Activated CD4-positive, alpha-beta T cell treated with anti-CD3 and anti-CD28 coated beads for 36 hours (primary cell): ENCODE results near the gene TRABD2B. TPM values are rescaled to one million over a fixed set of nuclear protein-coding genes. Genes with fewer than 3 reads are reported as not detected.

Source experiments
- ATAC-seq: fragments of 200-7000 bp; cut with Tn5 transposase; one replicate; pipeline ENCODE4 v1.10.0; 2021; ENCODE audit warnings: mild to moderate bottlenecking, moderate library complexity
- CTCF ChIA-PET: fragments of 350-600 bp; sonication (Branson Sonifier 250); formaldehyde crosslinking; loops from one replicate; lab custom pipeline; 2021; ENCODE audit warnings: antibody characterized with exemption; lab: Charles Lee
- POLR2A ChIA-PET: fragments of 350-600 bp; sonication (Branson Sonifier 250); formaldehyde crosslinking; loops from one replicate; lab custom pipeline; 2021; ENCODE audit warnings: antibody characterized with exemption, inconsistent platforms; lab: Charles Lee
- DNase-seq: peaks from one replicate; pipeline ENCODE4 v3.0.0-alpha.2; 2020
- H3K27ac Mint-ChIP-seq: one replicate; pipeline ENCODE4 v1.8.0; 2021; ENCODE audit warnings: mixed read lengths
- H3K27me3 Mint-ChIP-seq: one replicate; pipeline ENCODE4 v1.8.0; 2021; ENCODE audit warnings: mixed read lengths
- H3K36me3 Mint-ChIP-seq: one replicate; pipeline ENCODE4 v1.8.0; 2021; ENCODE audit warnings: low read depth, mixed read lengths
- H3K4me1 Mint-ChIP-seq: one replicate; pipeline ENCODE4 v1.8.0; 2021; ENCODE audit warnings: mixed read lengths
- H3K4me3 Mint-ChIP-seq: one replicate; pipeline ENCODE4 v1.8.0; 2021; ENCODE audit warnings: mild to moderate bottlenecking, moderate library complexity, mixed read lengths
- H3K9me3 Mint-ChIP-seq: one replicate; pipeline ENCODE4 v1.8.0; 2021; ENCODE audit warnings: low read depth, mixed read lengths
- intact Hi-C, 2 experiments: fragments of 100-400 bp; cut with DNase I in 1 of 2; cut with micrococcal nuclease in 1 of 2; formaldehyde crosslinking; loops; one replicate each; pipeline versions ENCODE4 v1.14.2 to v1.15.1; 2022 to 2024; cut with DNase I, micrococcal nuclease
- total RNA-seq, 2 experiments: library from RNA; stranded (reverse); gene quantifications; one replicate each; pipeline ENCODE4 v1.2.3, GENCODE V29; 2021

Gene TRABD2B
- total RNA-seq, 2 experiments from 2014 or later = not detected

GRCh38 chr1:47999097-47999496 lies 1.9 kb upstream of the TRABD2B start:
- ChIA-PET POLR2A (no interaction called here), CTCF (interaction anchor here (0.9 to 2.7 kb wide), 5 partner anchors 10 to 102 kb away, joined by 3 to 21 read pairs (median 3); no protein-coding TSS in a partner anchor)
- Mint-ChIP-seq H3K36me3 (no peaks in the 10 kb centered on the region), H3K27me3 (peaks cover 35% of the 10 kb centered on the region), H3K4me3 (no peak overlapping the region), H3K27ac (no peak overlapping the region), H3K9me3 (no peaks in the 10 kb centered on the region), H3K4me1 (peaks cover 4% of the 10 kb centered on the region)
- ATAC-seq = no peak
- intact Hi-C loops = no loop called here
- no peak for DNase-seq

- peaks cover 4% of the 10 kb centered on the region for H3K4me1 Mint-ChIP-seq
- H3K36me3 Mint-ChIP-seq = no peaks in the 10 kb centered on the region
- ChIA-PET CTCF (interaction anchor here (0.8 to 2.7 kb wide), 7 partner anchors 9 to 101 kb away, joined by 3 to 21 read pairs (median 3); no protein-coding TSS in a partner anchor), POLR2A (no interaction called here)
- H3K9me3 Mint-ChIP-seq = no peaks in the 10 kb centered on the region
- peaks cover 37% of the 10 kb centered on the region for H3K27me3 Mint-ChIP-seq
- no peak for ATAC-seq
- intact Hi-C loops = no loop called here
- no peak overlapping the region for H3K4me3 Mint-ChIP-seq
- no peak overlapping the region for H3K27ac Mint-ChIP-seq
- DNase-seq = no peak
Measured at GRCh38 chr1:47998396-47998990, 1.3 kb upstream of the TRABD2B start.

DNA sequence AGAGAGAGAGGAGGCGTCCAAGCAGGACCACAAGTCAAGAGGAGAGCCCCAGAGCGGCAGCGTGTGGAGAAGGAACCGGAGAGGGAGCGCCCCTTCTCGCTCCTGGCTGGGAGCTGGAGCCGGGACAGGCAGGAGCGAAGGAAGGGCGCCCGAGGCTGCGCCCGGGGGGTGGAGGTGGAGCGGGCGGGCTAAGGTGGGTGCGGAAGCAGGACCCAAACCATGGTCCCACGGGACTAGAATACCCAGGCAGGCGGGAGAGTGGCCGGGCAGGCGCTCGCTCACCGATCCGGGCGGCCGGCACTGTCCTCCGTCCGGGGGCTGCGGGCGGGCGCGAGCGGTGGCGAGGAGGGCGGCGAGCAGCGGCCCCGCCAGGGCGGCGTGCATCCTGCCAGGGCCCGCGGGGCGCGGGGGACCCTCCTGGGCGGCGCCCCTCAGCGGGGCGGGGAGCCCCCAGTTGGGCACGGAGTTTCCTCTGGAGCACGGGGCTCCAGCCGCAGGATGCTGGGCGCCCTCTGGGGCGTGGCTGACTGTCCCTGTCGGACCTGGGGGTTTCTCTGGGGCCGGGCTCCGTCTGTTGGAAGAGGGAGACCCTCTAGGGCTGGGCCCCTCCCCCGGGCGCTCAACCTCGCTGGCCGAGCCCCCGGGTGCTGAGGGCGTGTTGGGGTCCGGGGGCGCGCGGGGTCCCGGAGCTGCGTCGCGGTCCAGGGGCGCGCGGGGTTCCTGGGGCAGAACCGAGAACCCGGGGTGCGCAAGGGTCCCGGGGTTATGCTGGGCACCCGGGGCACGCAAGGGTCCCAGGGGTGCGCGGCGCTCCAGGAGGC lies 569 bp downstream of the TRABD2B start:
- ChIA-PET CTCF (interaction anchor here (0.5 to 2.7 kb wide), 8 partner anchors 8 to 330 kb away, joined by 3 to 21 read pairs (median 3); no protein-coding TSS in a partner anchor), POLR2A (no interaction called here)
- peaks cover 4% of the 10 kb centered on the region for H3K4me1 Mint-ChIP-seq
- H3K4me3 Mint-ChIP-seq = peak overlapping the region; percentile 34
- intact Hi-C loops = loop anchor here (1.0 to 2.0 kb wide), 3 partner anchors 65 to 240 kb away; no protein-coding TSS in a partner anchor
- ATAC-seq = no peak
- no peaks in the 10 kb centered on the region for H3K9me3 Mint-ChIP-seq
- no peaks in the 10 kb centered on the region for H3K36me3 Mint-ChIP-seq
- no peak for DNase-seq
- peaks cover 40% of the 10 kb centered on the region for H3K27me3 Mint-ChIP-seq
- no peak overlapping the region for H3K27ac Mint-ChIP-seq

- Mint-ChIP-seq H3K27ac (no peak overlapping the region), H3K9me3 (no peaks in the 10 kb centered on the region), H3K4me1 (peaks cover 4% of the 10 kb centered on the region), H3K36me3 (no peaks in the 10 kb centered on the region), H3K4me3 (peak overlapping the region; percentile 34), H3K27me3 (peaks cover 40% of the 10 kb centered on the region)
- no peak for DNase-seq
- no peak for ATAC-seq
- intact Hi-C loops = loop anchor here in 1 of 2 experiments (2.0 kb wide), 1 partner anchor 241 kb away; no protein-coding TSS in a partner anchor
- POLR2A ChIA-PET = no interaction called here
- CTCF ChIA-PET = no interaction called here
Measured at GRCh38 chr1:47996060-47996405, 1.2 kb downstream of the TRABD2B start.

DNA sequence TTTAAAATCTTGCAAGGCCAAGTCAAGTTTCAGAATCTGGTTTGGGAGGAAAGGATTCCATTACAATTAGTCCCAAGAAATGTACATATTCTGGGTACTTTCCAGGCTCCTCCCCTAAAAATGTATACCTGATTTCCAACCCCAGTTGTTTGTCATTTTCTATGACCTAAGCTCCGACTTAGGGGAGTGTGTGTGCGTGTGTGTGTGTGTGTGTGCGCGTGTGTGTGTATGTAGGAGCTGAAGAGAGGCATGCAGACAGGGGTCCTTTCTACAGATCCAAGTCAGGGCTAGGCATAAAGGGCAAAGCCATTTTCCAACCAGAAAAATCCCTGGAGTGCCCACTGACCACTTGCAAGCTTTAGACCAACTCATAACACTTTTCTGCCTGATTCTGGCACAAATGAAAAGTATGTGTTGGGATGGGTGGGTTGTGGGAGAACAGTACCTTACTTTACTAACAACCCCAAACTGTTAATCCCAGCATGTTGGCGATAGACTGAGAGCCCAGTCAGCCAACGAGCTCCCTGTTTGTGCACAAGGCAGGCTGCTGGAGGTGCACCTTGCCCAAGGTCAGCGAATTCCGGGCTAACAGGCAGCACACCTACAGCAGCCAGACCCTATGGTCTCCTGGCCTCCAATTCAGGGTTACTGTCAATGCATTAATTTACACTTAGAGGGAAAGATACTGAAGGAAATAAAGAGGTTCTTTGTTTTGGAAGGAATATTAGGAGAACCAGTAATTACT lies 1.7 kb downstream of the TRABD2B start:
- intact Hi-C loops = loop anchor here in 1 of 2 experiments (2.0 kb wide), 1 partner anchor 241 kb away; no protein-coding TSS in a partner anchor
- H3K36me3 Mint-ChIP-seq = no peaks in the 10 kb centered on the region
- peaks cover 40% of the 10 kb centered on the region for H3K27me3 Mint-ChIP-seq
- peak overlapping the region; percentile 34 for H3K4me3 Mint-ChIP-seq
- DNase-seq (no peak), ATAC-seq (no peak)
- H3K27ac Mint-ChIP-seq = no peak overlapping the region
- ChIA-PET CTCF (interaction anchor here (0.7 to 0.9 kb wide), 2 partner anchors 12 to 106 kb away, joined by 3 read pairs; no protein-coding TSS in a partner anchor), POLR2A (no interaction called here)
- H3K9me3 Mint-ChIP-seq = no peaks in the 10 kb centered on the region
- peaks cover 4% of the 10 kb centered on the region for H3K4me1 Mint-ChIP-seq

DNA sequence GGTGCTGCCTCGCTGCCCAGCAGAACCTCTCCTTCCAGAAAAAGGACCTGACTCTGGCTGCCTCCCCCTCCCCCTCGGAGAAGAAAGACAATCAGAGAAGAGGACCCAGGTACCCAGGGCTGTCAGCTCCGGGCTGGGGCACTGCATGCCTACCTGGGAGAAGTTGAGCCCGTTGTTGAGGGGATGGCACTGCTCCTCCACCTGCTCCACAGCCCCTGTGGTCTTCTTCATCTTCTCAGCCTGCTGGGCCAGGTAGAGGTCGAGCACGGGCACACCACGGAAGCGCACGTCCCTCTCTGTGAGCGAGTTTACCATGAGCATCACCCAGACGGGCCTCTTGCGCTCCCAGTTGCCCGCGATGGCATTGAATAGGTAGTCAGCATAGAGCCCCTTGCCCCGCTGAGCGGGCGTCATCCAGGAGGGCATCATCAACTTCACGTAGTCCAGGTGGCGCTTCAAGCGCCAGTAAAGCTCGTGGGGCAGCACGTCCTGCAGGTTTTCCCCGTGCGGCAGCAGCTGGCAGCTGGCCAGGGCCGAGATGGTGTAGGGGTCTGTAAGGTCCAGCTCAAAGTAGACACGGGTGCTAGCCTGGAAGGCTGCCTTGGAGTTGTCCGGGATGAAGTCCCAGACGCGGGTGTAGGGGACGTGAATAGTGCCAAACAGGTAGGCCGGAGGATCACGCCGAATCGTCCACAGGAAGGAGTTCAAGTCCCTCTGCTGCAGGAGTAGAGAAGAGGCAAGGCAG lies 3.1 kb downstream of the TRABD2B start:
- ChIA-PET POLR2A (no interaction called here), CTCF (no interaction called here)
- DNase-seq (no peak), ATAC-seq (no peak)
- Mint-ChIP-seq H3K4me3 (no peak overlapping the region), H3K27me3 (peaks cover 40% of the 10 kb centered on the region), H3K27ac (no peak overlapping the region), H3K36me3 (no peaks in the 10 kb centered on the region), H3K9me3 (no peaks in the 10 kb centered on the region), H3K4me1 (peaks cover 4% of the 10 kb centered on the region)
- intact Hi-C loops = no loop called here

DNA sequence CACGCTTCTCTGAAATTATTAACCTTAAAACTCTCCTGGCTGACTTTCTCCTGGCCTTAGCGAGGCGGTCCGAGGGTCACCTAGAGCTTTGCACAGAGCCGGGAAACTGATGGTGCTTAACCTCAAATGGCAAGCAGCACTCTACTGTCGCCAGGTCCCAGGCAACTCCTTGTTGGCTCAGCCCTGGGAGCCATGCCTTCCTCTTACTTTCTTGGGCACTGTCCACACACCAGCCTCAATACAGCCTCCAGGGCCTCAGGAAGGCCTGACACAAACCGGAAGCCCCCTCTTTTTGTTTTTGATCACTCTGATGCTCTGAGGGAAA lies 3.8 kb downstream of the TRABD2B start:
- Mint-ChIP-seq H3K4me3 (no peak overlapping the region), H3K9me3 (no peaks in the 10 kb centered on the region), H3K27me3 (peaks cover 33% of the 10 kb centered on the region), H3K27ac (no peak overlapping the region), H3K4me1 (peaks cover 4% of the 10 kb centered on the region), H3K36me3 (no peaks in the 10 kb centered on the region)
- DNase-seq (no peak), ATAC-seq (no peak)
- ChIA-PET CTCF (no interaction called here), POLR2A (no interaction called here)
- intact Hi-C loops = no loop called here

GRCh38 chr1:47992720-47993415 lies 4.3 kb downstream of the TRABD2B start:
- no peaks in the 10 kb centered on the region for H3K36me3 Mint-ChIP-seq
- POLR2A ChIA-PET = no interaction called here

DNA sequence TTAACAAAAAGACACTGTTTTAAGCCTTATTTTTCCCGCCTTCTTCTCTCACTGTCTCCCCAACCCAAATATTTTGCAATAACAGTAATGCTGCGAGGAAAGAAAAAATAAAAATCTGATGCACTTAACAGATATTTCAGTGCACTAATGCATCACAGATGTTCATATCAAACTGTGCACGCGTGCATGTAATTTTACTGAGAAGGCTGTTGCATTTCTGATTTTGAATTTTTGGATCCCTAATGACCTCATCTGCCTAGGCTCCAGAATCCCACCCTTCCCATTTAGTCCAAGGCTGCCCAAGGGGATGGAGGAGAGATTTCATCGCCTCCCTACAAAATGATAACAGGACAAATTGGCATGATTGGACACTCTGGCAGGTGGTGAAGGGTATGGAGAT lies 5.5 kb downstream of the TRABD2B start:
- Mint-ChIP-seq H3K36me3 (no peaks in the 10 kb centered on the region), H3K27me3 (peaks cover 29% of the 10 kb centered on the region), H3K9me3 (no peaks in the 10 kb centered on the region), H3K27ac (no peak overlapping the region), H3K4me3 (no peak overlapping the region), H3K4me1 (peaks cover 4% of the 10 kb centered on the region)
- intact Hi-C loops = no loop called here
- POLR2A ChIA-PET = no interaction called here
- CTCF ChIA-PET = no interaction called here
- no peak for ATAC-seq
- no peak for DNase-seq

More at GRCh38 chr1:47992720-47993415, 4.3 kb downstream of the TRABD2B start:
- Mint-ChIP-seq H3K27me3 (peaks cover 30% of the 10 kb centered on the region), H3K4me3 (no peak overlapping the region), H3K27ac (no peak overlapping the region), H3K4me1 (peaks cover 4% of the 10 kb centered on the region), H3K9me3 (no peaks in the 10 kb centered on the region)
- intact Hi-C loops = no loop called here
- ATAC-seq = no peak
- CTCF ChIA-PET = no interaction called here
- no peak for DNase-seq

DNA sequence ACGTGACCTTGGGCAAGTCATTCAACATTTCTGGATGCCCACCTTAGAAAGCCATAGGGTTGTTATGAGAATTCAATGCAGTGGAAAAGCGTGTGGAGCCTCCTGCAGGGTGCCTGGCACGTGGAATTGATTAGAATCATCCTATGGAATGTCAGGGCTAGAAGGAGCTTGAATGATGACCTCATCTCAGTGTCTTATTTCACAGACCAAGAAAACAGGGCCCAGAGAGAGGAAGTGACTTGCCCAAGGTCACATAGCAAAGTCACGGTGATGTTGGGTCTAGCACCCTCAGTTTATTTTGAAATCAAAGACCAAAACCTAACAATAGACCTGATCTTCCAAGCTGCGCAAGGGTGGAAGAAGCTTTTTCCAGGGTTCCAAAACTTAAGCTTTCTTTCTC lies 6.0 kb downstream of the TRABD2B start:
- POLR2A ChIA-PET = no interaction called here
- H3K27me3 Mint-ChIP-seq = peaks cover 31% of the 10 kb centered on the region

More for the DNA sequence above, 6.0 kb downstream of the TRABD2B start:
- no peak overlapping the region for H3K27ac Mint-ChIP-seq
- no peak overlapping the region for H3K4me3 Mint-ChIP-seq
- intact Hi-C loops = no loop called here
- no peaks in the 10 kb centered on the region for H3K36me3 Mint-ChIP-seq
- ATAC-seq (no peak), DNase-seq (no peak)
- CTCF ChIA-PET = no interaction called here
- no peaks in the 10 kb centered on the region for H3K9me3 Mint-ChIP-seq
- peaks cover 3% of the 10 kb centered on the region for H3K4me1 Mint-ChIP-seq
